ENCODE measurements around the gene ACSM3.

Gene ACSM3

GRCh38 chr16:20844054-20844453, 80.2 kb downstream of the ACSM3 start:
- Histone ChIP-seq H3K4me2 (ENCODE audit: low read depth, low read length, poor library complexity, severe bottlenecking) (peak overlapping the region; percentile 63), H3K9ac (ENCODE audit: low read depth, low read length, poor library complexity, severe bottlenecking) (no peak overlapping the region), H2AFZ (ENCODE audit: low read length) (no peak overlapping the region), H3K4me3 (ENCODE audit: low read length, poor library complexity, severe bottlenecking) (peak overlapping the region; percentile 27), H3K36me3 (ENCODE audit: insufficient read depth, low read length) (peaks cover 42% of the 10 kb centered on the region; the same call in 1 of the 2 replicates), H4K20me1 (ENCODE audit: insufficient read depth, low read length, poor library complexity, severe bottlenecking) (no peaks in the 10 kb centered on the region), H3F3A (ENCODE audit: low read depth) (0 out of 2 replicates have a peak, but pooled peaks cover 11% of the 10 kb centered on the region), H3K9me3 (ENCODE audit: insufficient read depth, low read depth, low read length) (no peaks in the 10 kb centered on the region), H3K4me1 (ENCODE audit: insufficient read depth, low read length, poor library complexity, severe bottlenecking) (peaks cover 50% of the 10 kb centered on the region), H3K79me2 (ENCODE audit: insufficient read depth, low read length) (no peaks in the 10 kb centered on the region), H3K9me2 (replicated peaks; ENCODE audit: low read depth, low read length) (no peaks in the 10 kb centered on the region), H3K27me3 (ENCODE audit: insufficient read depth, low read length, poor library complexity, severe bottlenecking) (no peaks in the 10 kb centered on the region)
- TF ChIP-seq CTCF (conservative IDR thresholded peaks at IDR 0.05; ENCODE audit: low read length) (no peak), EZH2phosphoT487 (IDR thresholded peaks at IDR 0.05; ENCODE audit: borderline replicate concordance) (no peak)

GRCh38 chr16:20844588-20844987, 80.8 kb downstream of the ACSM3 start:
- H2AFZ ChIP-seq (ENCODE audit: low read length), result peak overlapping the region; percentile 6; the same call in 1 of the 2 replicates
- peaks cover 45% of the 10 kb centered on the region for H3K4me1 ChIP-seq (ENCODE audit: insufficient read depth, low read length, poor library complexity, severe bottlenecking)
- H3K27me3 ChIP-seq (ENCODE audit: insufficient read depth, low read length, poor library complexity, severe bottlenecking), result no peaks in the 10 kb centered on the region
- no peaks in the 10 kb centered on the region for H3K79me2 ChIP-seq (ENCODE audit: insufficient read depth, low read length)
- 0 out of 2 replicates have a peak, but pooled peaks cover 11% of the 10 kb centered on the region for H3F3A ChIP-seq (ENCODE audit: low read depth)
- peak overlapping the region; percentile 12 for H3K9ac ChIP-seq (ENCODE audit: low read depth, low read length, poor library complexity, severe bottlenecking)
- peak overlapping the region; percentile 63 for H3K4me2 ChIP-seq (ENCODE audit: low read depth, low read length, poor library complexity, severe bottlenecking)
- H3K9me3 ChIP-seq (ENCODE audit: insufficient read depth, low read depth, low read length), result no peaks in the 10 kb centered on the region
- peak overlapping the region; percentile 27 for H3K4me3 ChIP-seq (ENCODE audit: low read length, poor library complexity, severe bottlenecking)
- H4K20me1 ChIP-seq (ENCODE audit: insufficient read depth, low read length, poor library complexity, severe bottlenecking), result no peaks in the 10 kb centered on the region
- H3K9me2 ChIP-seq (replicated peaks; ENCODE audit: low read depth, low read length), result no peaks in the 10 kb centered on the region
- no peak for TF ChIP-seq EZH2phosphoT487 (IDR thresholded peaks at IDR 0.05; ENCODE audit: borderline replicate concordance)
- TF ChIP-seq CTCF (conservative IDR thresholded peaks at IDR 0.05; ENCODE audit: low read length), result no peak
- H3K36me3 ChIP-seq (ENCODE audit: insufficient read depth, low read length), result peaks cover 42% of the 10 kb centered on the region; the same call in 1 of the 2 replicates

GRCh38 chr16:20846030-20846429, 82.2 kb downstream of the ACSM3 start:
- Histone ChIP-seq H3K9me3 (ENCODE audit: insufficient read depth, low read depth, low read length) (no peaks in the 10 kb centered on the region), H3K4me2 (ENCODE audit: low read depth, low read length, poor library complexity, severe bottlenecking) (no peak overlapping the region), H3K9me2 (replicated peaks; ENCODE audit: low read depth, low read length) (no peaks in the 10 kb centered on the region), H3F3A (ENCODE audit: low read depth) (0 out of 2 replicates have a peak, but pooled peaks cover 11% of the 10 kb centered on the region), H3K4me3 (ENCODE audit: low read length, poor library complexity, severe bottlenecking) (no peak overlapping the region), H4K20me1 (ENCODE audit: insufficient read depth, low read length, poor library complexity, severe bottlenecking) (no peaks in the 10 kb centered on the region), H2AFZ (ENCODE audit: low read length) (no peak overlapping the region), H3K9ac (ENCODE audit: low read depth, low read length, poor library complexity, severe bottlenecking) (no peak overlapping the region), H3K4me1 (ENCODE audit: insufficient read depth, low read length, poor library complexity, severe bottlenecking) (peaks cover 46% of the 10 kb centered on the region), H3K27me3 (ENCODE audit: insufficient read depth, low read length, poor library complexity, severe bottlenecking) (no peaks in the 10 kb centered on the region), H3K79me2 (ENCODE audit: insufficient read depth, low read length) (no peaks in the 10 kb centered on the region), H3K36me3 (ENCODE audit: insufficient read depth, low read length) (peaks cover 30% of the 10 kb centered on the region; the same call in 1 of the 2 replicates)
- no peak for TF ChIP-seq EZH2phosphoT487 (IDR thresholded peaks at IDR 0.05; ENCODE audit: borderline replicate concordance)
- no peak for TF ChIP-seq CTCF (conservative IDR thresholded peaks at IDR 0.05; ENCODE audit: low read length)

All from Loucy (cell line).